ENCODE measurements around the gene MCC.

The MCC gene

DNA sequence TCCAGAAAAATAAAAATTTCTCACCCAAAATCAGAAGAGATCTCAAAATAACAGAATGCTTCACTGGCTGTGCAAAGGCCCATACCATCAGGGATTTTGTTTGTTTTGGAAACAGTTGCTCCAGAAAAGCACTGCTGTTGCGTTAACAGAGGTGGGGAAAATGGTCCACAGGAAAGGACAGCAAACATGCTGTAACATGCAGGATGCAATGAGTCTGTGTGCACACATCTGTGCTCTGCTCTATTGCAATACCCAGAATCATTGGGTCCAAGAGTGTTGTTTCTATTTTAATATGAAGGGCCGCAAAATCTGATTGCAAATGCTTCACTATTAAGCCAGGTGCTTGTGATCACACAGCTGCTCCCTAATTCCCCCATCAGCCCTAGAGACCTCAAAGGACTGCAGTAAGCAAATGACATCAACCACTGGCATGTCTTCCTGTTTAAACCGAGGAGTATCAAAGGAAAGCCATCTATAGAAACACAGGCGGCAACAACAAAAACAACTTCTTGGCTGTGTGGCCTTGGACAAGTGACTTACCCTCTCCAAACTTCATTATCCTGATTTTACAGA is 370.6 kb downstream of the MCC start:
- DNase-seq (ENCODE audit: low spot score), result peak; percentile 25

DNA sequence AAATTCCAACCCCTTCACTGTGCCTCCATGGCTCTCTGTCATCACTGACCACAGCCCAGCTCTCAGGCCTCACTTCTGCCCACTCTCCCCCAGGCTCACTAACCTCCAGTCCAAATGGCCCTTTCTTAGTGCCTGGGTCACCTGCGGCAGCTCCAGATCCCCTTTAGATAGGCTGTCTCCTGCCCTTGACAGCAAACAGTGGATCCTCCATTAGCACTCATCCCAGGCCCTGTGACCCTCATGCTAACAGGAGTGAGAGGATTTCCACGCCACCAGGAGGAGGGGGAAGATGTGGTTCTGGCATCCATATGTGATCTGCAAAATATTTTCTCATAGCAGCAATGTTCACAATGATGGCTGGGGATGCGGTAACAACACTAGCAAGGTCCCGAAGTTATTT is 372.3 kb downstream of the MCC start:
- DNase-seq (ENCODE audit: low spot score), result peak; percentile 49

DNA sequence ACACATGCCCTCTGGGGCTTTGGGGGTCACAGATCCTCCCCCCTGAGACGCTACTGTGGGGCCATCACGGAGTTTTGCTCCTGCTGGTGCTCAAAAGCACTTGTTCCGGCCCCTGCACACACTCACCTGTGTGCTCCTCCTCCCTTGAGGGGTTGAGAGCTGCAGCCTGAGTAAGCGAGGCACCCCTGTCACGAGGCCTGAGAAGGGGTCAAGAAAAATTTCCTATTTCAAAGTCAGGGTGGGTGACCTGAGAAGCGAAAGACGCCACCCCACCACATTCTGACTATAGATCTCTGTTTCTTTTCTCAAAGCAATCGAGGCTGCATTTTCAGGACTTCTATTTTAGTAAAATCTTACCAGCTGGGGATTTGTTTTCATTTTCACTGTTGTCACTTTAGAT is 373.2 kb downstream of the MCC start:
- no peak for DNase-seq (ENCODE audit: low spot score)

DNA sequence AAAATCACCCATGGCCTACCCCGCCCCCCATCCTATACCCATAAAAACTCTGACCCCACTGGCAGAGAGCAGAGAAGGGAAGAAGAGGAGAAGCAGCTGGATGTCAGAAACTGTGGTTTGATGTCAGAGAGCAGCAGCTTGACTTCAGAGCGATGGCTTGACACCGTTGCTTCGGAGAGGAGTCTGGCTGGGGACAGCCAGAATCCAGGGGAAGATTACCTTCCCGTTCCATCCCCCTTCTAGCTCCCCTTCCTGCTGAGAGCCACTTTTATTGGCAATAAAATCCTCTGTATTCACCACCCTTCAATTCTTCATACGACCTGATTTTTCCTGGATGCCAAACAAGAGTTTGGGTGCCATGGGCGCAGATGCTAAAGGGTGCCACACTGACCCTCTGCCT is 373.7 kb downstream of the MCC start:
- no peak for DNase-seq (ENCODE audit: low spot score)

DNA sequence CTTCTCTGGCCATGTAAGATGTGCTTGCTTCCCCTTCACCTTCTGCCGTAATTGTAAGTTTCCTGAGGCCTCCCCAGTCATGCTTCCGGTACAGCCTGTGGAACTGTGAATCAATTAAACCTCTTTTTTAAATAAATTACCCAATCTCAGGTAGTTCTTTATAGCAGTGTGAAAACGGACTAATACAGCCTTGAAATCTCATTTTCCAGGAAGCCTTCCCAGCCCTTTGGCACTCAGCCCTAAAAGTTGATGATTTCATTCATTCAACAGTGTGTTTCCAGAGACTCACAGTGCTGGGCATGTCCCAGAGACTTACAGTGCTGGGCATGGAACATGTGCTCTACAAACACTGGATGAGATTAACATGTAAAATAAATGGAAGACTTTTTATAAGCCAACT is 375.8 kb downstream of the MCC start:
- no peak for DNase-seq (ENCODE audit: low spot score)

DNA sequence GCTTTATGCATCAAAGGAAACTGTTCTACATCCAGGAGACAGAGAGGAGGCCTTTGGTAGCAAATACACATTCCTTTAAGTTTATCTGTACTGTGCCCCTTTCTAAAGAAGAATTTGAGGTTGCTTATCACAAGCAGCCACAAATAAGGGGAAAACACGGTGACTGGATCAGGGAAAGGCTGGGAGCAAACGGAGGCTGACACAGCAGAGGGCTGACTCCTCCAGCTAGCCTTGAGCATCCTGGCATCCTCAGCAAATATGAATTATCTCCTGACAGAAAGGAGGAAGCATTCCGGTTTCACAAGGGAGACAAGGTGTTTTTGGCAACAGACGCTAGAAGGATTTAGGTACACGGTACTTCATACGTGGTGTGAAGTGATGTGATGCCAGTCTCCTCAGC is 378.1 kb downstream of the MCC start:
- DNase-seq (ENCODE audit: low spot score), result no peak

DNA sequence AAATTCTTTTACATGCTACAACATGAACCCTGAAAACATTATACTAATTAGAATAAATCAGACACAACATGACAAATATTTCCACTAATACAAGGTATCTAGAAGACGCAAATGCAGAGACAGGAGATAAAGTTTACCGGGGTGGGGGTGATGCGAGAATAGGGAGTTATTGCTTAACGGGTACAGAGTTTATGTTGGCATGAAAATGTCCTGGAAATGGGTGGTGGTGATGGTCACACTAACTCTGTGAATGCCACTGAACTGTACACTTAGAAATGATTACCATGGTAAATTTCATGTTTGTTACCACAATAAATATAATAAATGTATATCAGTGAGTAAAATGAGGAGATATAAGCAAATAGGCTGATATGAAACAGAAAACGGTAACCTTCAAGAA is 378.9 kb downstream of the MCC start:
- DNase-seq (ENCODE audit: low spot score), result no peak

DNA sequence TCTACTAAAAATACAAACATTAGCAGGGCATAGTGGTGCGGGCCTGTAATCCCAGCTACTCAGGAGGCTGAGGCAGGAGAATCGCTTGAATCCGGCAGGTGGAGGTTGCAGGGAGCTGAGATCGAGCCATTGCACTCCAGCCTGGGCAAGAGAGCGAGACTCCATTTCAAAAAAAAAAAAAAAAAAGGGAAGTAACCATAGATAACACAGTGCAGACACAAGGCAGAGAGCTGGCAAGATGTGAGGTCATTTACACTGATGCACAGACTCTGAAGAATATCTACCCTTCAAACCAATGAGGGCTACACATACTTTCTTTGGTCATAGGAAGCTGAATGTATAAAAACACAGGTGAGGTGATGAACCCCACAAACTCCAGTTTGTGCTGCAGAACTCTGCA is 379.8 kb downstream of the MCC start:
- no peak for DNase-seq (ENCODE audit: low spot score)

DNA sequence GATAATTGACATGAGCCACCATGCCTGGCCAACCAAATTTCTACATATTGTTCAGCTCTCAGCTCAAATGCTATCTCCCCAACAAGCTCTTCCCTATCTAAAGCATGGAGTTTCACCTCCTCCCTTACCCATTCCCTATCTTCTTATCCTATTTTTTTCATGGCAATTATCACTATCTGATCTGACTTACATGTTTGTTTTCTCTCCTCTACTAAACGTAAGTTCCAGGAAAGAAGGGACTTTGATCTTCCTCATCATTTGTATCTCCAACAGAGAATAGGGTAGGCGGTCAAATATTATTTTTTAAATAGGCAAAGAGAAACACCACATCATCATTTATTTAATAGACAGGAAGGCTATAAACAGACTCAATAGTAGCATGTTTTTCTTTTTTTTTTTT is 381.4 kb downstream of the MCC start:
- DNase-seq (ENCODE audit: low spot score), result no peak

DNA sequence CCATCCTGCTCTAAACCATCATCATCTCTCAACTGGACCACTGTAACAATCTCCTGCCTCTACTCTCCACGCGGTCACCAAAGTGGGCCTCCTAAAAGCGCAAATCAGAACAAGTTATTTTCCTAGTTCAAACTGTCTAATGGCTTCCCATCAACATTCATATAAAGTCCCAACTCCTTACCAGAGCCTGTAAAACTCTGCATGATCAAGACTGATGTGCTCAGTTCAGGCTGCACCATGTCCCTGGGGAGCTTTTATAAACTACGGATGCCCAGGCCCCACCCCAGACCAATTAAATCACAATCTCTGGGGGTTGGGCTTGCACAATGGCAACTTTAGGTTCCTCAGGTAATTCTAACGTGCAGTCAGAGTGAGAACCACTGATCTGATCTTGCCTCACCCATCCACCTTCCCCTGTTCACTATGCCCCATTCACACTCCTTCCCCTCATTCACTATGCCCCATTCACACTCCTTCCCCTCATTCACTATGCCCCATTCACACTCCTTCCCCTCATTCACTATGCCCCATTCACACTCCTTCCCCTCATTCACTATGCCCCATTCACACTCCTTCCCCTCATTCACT is 382.5 kb downstream of the MCC start:
- no peak for DNase-seq (ENCODE audit: low spot score)

DNA sequence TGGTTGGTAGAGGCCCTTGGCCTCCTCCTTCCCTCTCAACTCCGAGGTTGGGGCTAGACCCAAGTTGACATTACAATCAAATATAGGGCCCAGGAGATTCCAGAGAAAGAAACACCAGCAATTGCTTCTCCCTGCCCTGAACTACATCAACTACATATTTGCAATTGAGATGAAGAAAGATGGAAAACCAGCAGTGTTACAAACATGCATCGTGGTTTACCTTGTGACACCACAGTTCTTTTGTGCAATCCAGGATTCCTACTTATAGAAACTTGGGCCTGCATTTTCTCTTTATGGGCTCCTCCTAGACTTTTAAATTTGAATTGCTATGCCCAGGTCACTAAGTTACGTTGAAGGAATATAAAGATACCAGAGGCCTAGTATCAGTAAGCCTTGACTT is 384.9 kb downstream of the MCC start:
- DNase-seq (ENCODE audit: low spot score), result no peak

DNA sequence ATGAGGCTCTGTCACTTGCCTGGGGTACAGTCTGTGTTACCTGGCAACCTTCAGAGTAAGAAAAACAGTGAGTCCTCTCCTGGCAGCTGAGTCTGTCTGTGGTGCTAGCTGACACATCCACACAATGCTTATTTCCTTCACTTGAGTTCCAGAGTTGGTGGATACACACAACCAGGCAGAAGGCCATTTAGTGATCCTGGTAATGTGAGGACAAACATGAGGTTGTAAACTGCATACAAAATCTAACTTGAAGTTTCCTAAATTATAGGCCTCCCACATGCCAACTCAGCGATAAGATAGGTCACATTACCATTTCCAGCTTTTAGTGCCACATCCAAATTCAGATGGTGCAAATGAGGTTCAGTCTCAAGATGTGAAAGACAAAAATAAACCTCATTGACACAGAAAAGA is 386.1 kb downstream of the MCC start:
- no peak for DNase-seq (ENCODE audit: low spot score)

DNA sequence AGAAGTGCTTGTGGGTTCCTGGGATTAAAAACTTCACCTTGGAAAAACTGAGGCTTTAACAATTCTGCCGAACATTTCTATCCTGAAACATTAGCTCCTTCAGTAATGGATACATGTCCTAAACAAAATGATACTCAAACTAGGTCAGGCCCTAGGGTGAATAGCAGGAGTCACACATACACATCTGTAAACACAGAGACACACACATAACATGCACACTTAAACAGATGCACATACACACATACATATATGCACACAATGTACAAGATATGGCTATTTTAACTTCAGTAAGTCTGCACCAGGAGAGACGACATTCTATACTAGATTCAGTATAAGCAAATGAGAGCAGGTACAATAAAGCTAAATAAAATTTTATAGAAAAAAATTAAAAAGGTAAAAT is 387.3 kb downstream of the MCC start:
- no peak for DNase-seq (ENCODE audit: low spot score)

DNA sequence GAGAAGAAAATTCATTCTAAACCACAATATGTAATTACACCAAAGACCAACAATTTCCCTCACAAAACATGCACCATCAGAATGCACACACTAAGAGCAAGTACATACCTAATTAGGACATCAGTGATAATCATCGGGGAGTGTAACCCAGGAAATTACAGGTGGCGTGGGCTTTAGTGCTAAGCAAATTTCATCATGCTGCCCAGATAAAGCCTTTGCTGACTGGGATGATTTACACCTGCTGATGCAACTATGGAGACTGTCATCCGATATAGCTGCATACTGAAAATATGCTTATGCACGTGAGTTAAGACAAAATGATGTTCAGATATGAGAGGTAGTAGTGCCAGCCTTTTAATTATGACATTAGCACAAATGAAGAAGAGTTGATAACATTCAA is 388.4 kb downstream of the MCC start:
- no peak for DNase-seq (ENCODE audit: low spot score)

DNA sequence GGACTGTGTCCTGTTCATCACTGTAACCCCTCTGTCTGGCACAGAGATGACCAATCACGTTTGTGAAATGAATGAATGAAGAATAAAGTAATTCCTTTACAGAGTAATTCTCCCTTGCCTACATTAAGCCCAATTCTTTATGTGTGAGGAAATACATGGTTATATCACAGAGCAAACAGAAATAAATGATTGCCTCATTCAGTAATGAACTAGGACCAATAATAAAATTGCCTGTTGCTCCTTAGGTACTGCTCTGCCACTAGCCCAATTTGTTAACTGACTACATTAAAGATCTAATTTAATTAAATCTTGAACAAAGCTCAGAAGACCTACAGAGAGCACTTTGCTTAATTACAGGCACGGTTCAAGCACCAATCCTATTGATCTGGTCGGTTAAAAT is 389.9 kb downstream of the MCC start:
- DNase-seq (ENCODE audit: low spot score), result no peak

DNA sequence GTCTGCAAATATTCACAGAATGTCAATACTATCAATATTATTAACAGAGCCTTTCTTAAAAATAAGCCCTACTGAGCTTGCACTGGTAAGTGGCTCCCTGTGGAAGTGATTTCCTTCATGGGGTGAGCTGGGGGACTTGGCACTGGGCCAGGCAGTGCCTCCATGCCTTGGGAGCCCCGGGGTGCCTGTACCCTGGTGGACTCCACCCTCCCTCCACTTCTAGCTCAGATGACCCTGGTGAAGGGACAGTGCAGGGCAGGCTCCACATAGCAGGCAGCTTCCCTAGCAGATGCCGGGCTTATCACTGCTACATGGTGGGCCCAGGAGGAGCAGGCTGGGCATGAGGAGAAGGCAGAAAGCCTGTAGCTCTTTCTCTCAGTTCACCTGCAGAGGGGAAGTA is 392.4 kb downstream of the MCC start:
- no peak for DNase-seq (ENCODE audit: low spot score)

DNA sequence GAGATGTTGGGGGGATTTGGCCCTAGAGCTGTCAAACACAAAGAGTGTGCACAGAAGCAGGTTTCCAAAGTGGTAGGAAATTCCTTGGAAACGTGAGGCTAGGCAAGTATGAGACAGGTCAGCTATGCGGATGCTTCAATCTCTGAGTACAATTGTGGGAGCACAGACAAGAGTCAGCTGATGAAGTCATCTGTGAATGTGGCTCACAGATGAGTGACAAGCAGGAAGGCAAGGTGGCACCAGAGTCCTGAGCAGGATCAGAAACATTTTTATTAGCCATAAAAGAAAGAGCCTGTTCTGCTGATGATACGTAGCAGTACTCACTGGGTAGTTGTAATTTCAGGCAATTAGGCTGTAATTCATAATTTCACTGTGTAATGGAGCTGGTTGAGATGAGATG is 394.7 kb downstream of the MCC start:
- no peak for DNase-seq (ENCODE audit: low spot score)

DNA sequence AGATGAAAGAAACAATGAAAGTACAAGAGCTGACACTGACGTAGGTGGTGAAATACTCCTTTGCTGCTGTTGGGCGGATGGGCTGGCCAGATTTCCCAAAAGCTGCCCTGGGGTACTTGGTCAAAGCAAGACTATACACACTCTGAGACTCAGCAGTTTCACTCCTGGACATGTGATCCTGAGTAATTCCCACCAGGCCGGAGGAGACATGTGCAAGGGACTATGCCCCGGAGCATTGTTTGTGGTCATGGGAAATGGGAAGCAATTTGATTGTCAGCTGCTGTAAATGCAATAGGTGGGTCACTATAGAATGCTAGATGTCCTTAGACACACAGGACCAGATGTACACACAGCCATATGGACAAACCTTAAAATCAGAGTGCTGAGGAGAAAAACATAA is 395.6 kb downstream of the MCC start:
- no peak for DNase-seq (ENCODE audit: low spot score)

DNA sequence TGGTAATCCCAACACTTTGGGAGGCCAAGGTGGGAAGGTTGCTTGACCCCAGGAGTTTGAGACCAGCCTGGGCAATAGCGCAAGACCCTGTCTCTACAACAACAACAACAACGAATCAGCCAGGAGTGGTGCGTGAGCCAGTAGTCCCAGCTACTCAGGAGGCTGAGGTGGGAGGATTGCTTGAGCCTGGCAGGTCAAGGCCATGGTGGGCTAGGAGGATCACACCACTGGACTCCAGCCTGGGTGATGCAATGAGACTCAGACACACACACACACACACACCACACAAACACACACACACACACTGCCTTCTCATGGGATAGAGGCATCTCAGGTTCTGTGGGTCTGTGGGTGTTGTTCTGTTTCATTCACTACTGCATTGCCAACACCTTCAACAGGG is 396.6 kb downstream of the MCC start:
- no peak for DNase-seq (ENCODE audit: low spot score)

DNA sequence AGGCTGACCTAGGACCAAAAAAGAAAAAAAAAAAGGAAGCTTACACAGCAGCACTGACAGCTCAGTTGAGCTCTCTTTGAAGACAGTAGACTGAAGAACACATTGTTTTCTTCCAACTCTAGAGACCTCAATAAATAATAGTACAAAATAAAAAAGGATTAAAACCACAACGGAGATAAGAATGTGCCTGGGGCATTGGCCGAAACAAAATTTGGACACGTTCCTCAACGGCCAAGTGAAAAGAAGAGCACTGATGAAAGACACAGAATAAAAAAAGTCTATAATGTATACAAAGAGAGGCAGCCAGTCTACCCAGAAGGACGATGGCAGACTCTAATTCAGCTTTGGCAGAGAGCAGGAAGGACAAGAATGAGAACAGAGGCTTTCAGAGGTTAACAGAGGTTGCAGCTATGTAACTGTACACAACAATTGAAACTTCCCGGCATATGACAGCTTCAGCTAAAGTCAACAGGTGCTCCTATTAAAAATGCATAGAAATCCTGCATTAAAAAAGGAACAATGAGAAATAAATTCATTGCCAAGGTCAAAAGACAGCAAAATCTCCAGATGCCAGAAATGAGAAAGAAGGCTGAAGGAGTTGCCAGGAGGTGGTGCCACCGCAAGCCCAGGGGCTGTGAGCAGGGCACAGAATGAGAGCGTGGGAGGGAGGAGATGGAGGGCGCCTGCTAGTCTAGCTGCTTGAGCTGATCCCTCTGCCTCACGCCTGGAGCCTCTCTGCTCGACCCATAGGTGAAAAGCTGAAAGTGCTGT is 397.7 kb downstream of the MCC start:
- no peak for DNase-seq (ENCODE audit: low spot score)

DNA sequence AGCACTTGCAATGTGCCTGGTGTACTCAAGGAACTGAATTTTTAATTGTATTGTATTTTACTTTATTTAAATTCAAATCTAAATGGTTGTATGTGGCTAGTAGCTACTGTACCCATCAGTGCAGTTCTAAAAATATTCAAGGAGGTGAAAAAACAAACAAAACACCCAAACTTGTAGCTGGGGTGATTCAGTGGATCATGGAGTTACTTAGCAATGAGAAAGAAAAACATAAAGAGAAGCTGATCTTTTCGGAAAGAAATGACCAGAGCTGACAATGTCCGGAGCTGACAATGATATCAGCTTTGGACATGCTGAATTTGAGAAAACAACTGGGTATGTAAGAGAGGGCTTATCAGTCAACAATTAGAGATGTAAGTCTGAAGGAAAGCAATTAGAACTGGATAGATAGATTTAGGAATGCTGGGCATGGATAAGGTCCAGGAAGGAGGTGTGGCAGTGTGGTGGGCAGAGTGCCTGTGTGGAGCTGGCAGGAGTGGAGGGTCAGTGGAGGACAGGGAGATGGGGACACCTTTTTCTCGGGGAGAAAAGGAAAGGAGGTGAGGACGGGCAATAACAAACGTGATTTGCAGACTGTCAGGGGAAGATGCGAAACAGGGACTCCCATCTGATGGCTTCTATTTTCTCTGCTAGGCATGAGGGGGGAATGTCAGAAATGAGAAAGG is 398.5 kb downstream of the MCC start:
- DNase-seq (ENCODE audit: low spot score), result no peak

DNA sequence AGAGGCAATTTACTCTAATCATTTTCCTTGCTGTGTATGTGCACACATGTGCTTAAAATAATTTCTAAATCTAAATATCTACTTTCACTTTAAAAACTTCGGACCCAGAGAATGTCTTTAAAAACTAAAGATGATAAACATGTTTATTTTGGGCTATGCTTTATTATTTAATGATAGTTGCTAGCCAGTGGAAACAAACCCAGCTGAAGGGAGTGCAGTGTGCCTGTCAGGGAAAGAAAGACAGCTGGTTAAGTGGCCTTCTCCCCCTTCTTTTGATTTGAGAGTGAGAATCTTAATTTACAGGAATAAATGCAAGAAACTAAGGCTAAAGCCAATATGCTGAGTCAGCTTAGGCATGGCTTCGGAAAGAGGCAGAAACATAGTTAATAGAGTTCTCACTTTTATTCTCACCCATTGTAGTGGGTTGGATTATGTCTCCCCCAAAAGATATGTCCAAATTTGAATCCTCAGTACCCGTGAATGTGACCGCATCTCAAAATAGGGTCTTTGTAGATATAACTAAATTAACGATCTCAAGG is 400.2 kb downstream of the MCC start:
- no peak for DNase-seq (ENCODE audit: low spot score)
